ENCODE measurements around the gene TFCP2.

- TF ChIP-seq CTCF (IDR thresholded peaks at IDR 0.05; ENCODE audit: low read length) (no peak), EZH2 (optimal IDR thresholded peaks at IDR 0.05; ENCODE audit: low read depth, low read length) (no peak), EZH2phosphoT487 (IDR thresholded peaks at IDR 0.05; ENCODE audit: low read length) (no peak)
Observed at GRCh38 chr12:51139292-51139844, 33.6 kb downstream of the TFCP2 start.

All from MM.1S (cell line).